Activated naive CD8-positive, alpha-beta T cell (primary cell): ENCODE results near the gene SRRM2.
A peak's percentile ranks its signal among the peaks of the same experiment; 100 is the strongest.

Experiments used
- H3K27ac Mint-ChIP-seq: one replicate; pipeline ENCODE4 v1.8.0; 2021; ENCODE audit warnings: mixed read lengths
- H3K27me3 Mint-ChIP-seq: one replicate; pipeline ENCODE4 v1.8.0; 2021; ENCODE audit warnings: mixed read lengths
- H3K36me3 Mint-ChIP-seq: one replicate; pipeline ENCODE4 v1.8.0; 2021; ENCODE audit warnings: mixed read lengths
- H3K4me1 Mint-ChIP-seq: one replicate; pipeline ENCODE4 v1.8.0; 2021; ENCODE audit warnings: low read depth, mixed read lengths
- H3K4me3 Mint-ChIP-seq: one replicate; pipeline ENCODE4 v1.8.0; 2021; ENCODE audit warnings: mild to moderate bottlenecking, mixed read lengths
- H3K9me3 Mint-ChIP-seq: one replicate; pipeline ENCODE4 v1.8.0; 2021; ENCODE audit warnings: low read depth, mixed read lengths

The SRRM2 gene

DNA sequence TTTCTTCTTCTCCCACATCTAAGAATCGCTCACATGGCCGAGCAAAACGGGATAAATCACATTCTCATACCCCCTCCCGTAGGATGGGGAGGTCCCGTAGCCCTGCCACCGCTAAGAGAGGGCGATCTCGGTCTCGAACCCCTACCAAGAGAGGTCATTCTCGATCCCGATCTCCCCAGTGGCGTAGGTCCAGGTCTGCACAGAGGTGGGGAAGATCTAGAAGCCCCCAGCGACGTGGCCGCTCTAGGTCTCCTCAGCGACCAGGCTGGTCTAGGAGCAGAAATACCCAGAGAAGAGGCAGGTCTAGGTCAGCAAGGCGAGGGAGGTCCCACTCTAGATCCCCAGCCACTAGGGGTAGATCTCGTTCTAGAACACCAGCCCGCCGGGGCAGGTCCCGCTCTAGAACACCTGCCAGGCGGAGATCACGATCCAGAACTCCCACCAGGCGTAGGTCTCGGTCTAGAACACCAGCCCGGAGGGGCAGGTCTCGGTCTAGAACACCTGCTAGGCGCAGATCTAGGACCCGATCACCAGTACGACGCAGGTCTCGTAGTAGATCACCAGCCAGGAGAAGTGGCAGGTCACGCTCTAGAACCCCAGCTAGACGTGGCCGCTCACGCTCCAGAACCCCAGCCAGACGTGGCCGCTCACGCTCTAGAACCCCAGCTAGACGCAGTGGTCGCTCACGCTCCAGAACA is 9.6 kb downstream of the SRRM2 start:
- Mint-ChIP-seq H3K4me1 (peaks cover 26% of the 10 kb centered on the region), H3K9me3 (no peaks in the 10 kb centered on the region), H3K27me3 (no peaks in the 10 kb centered on the region), H3K4me3 (no peak overlapping the region), H3K36me3 (peaks cover 26% of the 10 kb centered on the region), H3K27ac (peak overlapping the region; percentile 5)

DNA sequence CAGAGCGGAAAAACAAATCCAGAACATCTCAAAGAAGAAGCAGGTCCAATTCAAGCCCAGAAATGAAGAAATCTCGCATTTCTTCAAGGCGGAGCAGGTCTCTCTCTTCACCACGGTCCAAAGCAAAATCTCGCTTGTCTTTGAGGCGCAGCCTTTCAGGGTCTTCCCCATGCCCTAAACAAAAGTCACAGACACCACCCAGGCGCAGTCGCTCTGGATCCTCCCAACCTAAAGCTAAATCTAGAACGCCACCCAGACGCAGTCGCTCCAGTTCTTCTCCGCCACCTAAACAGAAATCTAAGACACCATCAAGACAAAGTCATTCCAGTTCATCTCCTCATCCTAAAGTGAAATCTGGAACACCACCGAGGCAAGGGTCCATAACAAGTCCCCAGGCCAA is 10.3 kb downstream of the SRRM2 start:
- Mint-ChIP-seq H3K36me3 (peaks cover 22% of the 10 kb centered on the region), H3K4me3 (no peak overlapping the region), H3K4me1 (peaks cover 21% of the 10 kb centered on the region), H3K27ac (peak overlapping the region; percentile 5), H3K9me3 (no peaks in the 10 kb centered on the region), H3K27me3 (no peaks in the 10 kb centered on the region)

GRCh38 chr16:2763173-2763572 is 10.7 kb downstream of the SRRM2 start:
- H3K4me3 Mint-ChIP-seq, result no peak overlapping the region
- H3K27ac Mint-ChIP-seq, result no peak overlapping the region
- peaks cover 22% of the 10 kb centered on the region for H3K36me3 Mint-ChIP-seq
- no peaks in the 10 kb centered on the region for H3K9me3 Mint-ChIP-seq
- H3K4me1 Mint-ChIP-seq, result peaks cover 21% of the 10 kb centered on the region
- H3K27me3 Mint-ChIP-seq, result no peaks in the 10 kb centered on the region

GRCh38 chr16:2764718-2765117 is 12.3 kb downstream of the SRRM2 start:
- Mint-ChIP-seq H3K27ac (no peak overlapping the region), H3K4me1 (peaks cover 17% of the 10 kb centered on the region), H3K4me3 (no peak overlapping the region)

DNA sequence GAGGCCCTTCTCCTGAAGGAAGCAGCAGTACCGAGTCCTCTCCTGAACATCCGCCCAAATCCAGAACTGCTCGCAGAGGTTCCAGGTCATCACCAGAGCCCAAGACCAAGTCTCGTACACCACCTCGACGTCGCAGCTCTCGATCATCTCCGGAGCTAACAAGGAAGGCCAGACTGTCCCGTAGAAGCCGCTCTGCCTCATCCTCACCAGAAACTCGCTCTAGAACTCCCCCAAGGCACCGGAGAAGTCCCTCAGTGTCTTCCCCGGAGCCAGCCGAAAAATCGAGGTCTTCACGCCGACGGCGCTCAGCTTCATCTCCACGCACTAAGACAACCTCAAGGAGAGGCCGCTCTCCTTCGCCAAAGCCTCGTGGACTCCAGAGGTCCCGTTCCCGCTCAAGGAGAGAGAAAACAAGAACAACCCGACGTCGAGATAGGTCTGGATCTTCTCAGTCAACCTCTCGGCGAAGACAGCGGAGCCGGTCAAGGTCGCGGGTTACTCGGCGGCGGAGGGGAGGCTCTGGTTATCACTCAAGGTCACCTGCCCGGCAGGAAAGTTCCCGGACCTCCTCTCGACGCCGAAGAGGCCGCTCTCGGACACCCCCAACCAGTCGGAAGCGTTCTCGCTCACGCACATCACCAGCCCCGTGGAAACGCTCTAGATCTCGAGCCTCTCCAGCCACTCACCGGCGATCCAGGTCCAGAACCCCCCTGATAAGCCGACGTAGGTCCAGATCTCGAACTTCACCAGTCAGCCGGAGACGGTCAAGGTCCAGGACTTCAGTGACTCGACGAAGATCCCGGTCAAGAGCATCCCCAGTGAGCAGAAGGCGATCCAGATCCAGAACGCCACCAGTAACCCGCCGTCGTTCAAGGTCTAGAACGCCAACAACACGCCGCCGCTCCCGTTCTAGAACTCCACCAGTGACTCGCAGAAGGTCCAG is 13.3 kb downstream of the SRRM2 start:
- H3K4me3 Mint-ChIP-seq, result no peak overlapping the region
- peaks cover 11% of the 10 kb centered on the region for H3K36me3 Mint-ChIP-seq
- peaks cover 8% of the 10 kb centered on the region for H3K4me1 Mint-ChIP-seq
- H3K9me3 Mint-ChIP-seq, result no peaks in the 10 kb centered on the region
- peak overlapping the region; percentile 54 for H3K27ac Mint-ChIP-seq
- H3K27me3 Mint-ChIP-seq, result no peaks in the 10 kb centered on the region

More at GRCh38 chr16:2764718-2765117, 12.3 kb downstream of the SRRM2 start:
- Mint-ChIP-seq H3K9me3 (no peaks in the 10 kb centered on the region), H3K27me3 (no peaks in the 10 kb centered on the region), H3K36me3 (peaks cover 16% of the 10 kb centered on the region)

- no peaks in the 10 kb centered on the region for H3K27me3 Mint-ChIP-seq
- no peaks in the 10 kb centered on the region for H3K9me3 Mint-ChIP-seq
- peaks cover 11% of the 10 kb centered on the region for H3K36me3 Mint-ChIP-seq
- H3K4me1 Mint-ChIP-seq, result peaks cover 9% of the 10 kb centered on the region
- no peak overlapping the region for H3K4me3 Mint-ChIP-seq
- no peak overlapping the region for H3K27ac Mint-ChIP-seq
These were observed 14.1 kb downstream of the SRRM2 start for GRCh38 chr16:2766430-2767139.

- no peak overlapping the region for H3K27ac Mint-ChIP-seq
- no peaks in the 10 kb centered on the region for H3K9me3 Mint-ChIP-seq
- no peaks in the 10 kb centered on the region for H3K27me3 Mint-ChIP-seq
- no peak overlapping the region for H3K4me3 Mint-ChIP-seq
- peaks cover 10% of the 10 kb centered on the region for H3K4me1 Mint-ChIP-seq
- H3K36me3 Mint-ChIP-seq, result peaks cover 11% of the 10 kb centered on the region
These were observed 14.8 kb downstream of the SRRM2 start for GRCh38 chr16:2767140-2767731.

- no peak overlapping the region for H3K4me3 Mint-ChIP-seq
- H3K4me1 Mint-ChIP-seq, result peaks cover 14% of the 10 kb centered on the region
- no peaks in the 10 kb centered on the region for H3K9me3 Mint-ChIP-seq
- no peak overlapping the region for H3K27ac Mint-ChIP-seq
- H3K36me3 Mint-ChIP-seq, result peaks cover 4% of the 10 kb centered on the region
- H3K27me3 Mint-ChIP-seq, result no peaks in the 10 kb centered on the region
These were observed 15.5 kb downstream of the SRRM2 start for GRCh38 chr16:2767891-2768290.

GRCh38 chr16:2768403-2769089 is 16.1 kb downstream of the SRRM2 start:
- no peaks in the 10 kb centered on the region for H3K27me3 Mint-ChIP-seq
- peaks cover 4% of the 10 kb centered on the region for H3K36me3 Mint-ChIP-seq
- H3K4me3 Mint-ChIP-seq, result no peak overlapping the region
- H3K27ac Mint-ChIP-seq, result no peak overlapping the region
- no peaks in the 10 kb centered on the region for H3K9me3 Mint-ChIP-seq
- H3K4me1 Mint-ChIP-seq, result peaks cover 19% of the 10 kb centered on the region

DNA sequence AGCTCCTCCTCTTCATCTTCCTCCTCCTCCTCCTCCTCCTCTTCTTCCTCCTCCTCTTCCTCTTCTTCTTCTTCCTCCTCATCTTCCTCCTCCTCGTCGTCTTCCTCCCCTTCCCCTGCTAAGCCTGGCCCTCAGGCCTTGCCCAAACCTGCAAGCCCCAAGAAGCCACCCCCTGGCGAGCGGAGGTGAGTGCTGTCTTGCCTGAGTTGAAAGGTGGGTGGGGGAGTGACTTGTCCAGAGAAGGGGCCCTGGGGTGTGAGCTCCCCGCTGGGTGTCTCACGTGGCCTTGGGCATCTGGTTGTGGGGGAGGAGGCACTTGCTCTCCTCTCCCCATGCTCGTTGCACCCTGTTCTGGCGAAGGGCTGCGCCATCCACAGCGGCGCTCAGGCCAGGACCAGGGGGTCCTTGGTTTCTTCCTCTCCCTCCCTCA is 16.7 kb downstream of the SRRM2 start:
- Mint-ChIP-seq H3K9me3 (no peaks in the 10 kb centered on the region), H3K36me3 (peaks cover 4% of the 10 kb centered on the region), H3K4me1 (peaks cover 21% of the 10 kb centered on the region), H3K4me3 (no peak overlapping the region), H3K27ac (no peak overlapping the region), H3K27me3 (no peaks in the 10 kb centered on the region)

- H3K27me3 Mint-ChIP-seq, result no peaks in the 10 kb centered on the region
- H3K4me1 Mint-ChIP-seq, result peaks cover 23% of the 10 kb centered on the region
- H3K36me3 Mint-ChIP-seq, result peaks cover 4% of the 10 kb centered on the region
- H3K9me3 Mint-ChIP-seq, result no peaks in the 10 kb centered on the region
- no peak overlapping the region for H3K4me3 Mint-ChIP-seq
- peak overlapping the region; percentile 54 for H3K27ac Mint-ChIP-seq
These were observed 17.2 kb downstream of the SRRM2 start for GRCh38 chr16:2769675-2770056.

DNA sequence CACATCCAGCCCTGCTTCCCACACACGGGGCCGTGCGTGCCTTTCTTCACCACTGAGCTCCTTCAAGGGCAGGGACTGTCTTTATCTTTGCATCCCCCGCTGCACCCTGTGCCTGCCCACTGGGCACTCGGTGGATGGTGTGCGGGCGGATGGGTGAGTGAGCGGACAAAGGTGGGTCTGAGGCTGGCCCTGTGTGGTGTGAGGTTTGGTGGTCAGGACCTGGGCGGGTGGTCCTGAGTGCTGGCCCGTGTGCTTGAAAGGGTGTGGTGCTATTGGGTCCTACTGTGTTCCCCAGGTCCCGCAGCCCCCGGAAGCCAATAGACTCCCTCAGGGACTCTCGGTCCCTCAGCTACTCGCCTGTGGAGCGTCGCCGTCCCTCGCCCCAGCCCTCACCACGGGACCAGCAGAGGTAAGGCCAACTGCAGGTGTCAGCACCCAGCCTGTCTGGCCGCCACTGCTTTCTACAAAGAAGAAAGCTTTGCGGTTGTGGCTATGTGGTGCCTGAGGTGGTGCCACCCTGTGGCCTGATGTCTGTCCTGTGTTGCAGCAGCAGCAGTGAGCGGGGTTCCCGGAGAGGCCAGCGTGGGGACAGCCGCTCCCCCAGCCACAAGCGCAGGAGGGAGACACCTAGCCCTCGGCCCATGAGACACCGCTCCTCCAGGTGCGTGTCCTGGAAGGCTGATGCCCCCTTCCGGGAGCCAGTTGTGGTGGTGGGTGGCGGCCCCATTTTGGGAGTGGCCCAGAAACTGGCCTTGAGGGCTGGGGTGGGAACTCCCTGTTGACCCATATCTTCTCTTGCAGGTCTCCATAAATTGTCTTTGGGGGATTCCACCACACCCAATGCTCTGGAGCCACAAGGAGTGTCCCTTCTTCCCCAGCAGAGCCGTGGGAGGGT is 17.9 kb downstream of the SRRM2 start:
- Mint-ChIP-seq H3K4me3 (no peak overlapping the region), H3K36me3 (peaks cover 4% of the 10 kb centered on the region), H3K9me3 (no peaks in the 10 kb centered on the region), H3K4me1 (peaks cover 27% of the 10 kb centered on the region), H3K27ac (peak overlapping the region; percentile 54), H3K27me3 (no peaks in the 10 kb centered on the region)

- Mint-ChIP-seq H3K36me3 (no peaks in the 10 kb centered on the region), H3K27me3 (no peaks in the 10 kb centered on the region), H3K27ac (peak overlapping the region; percentile 50), H3K4me1 (peaks cover 35% of the 10 kb centered on the region), H3K4me3 (no peak overlapping the region), H3K9me3 (no peaks in the 10 kb centered on the region)
These were observed 19.3 kb downstream of the SRRM2 start for GRCh38 chr16:2771496-2772402.
